Epidermal melanocyte (primary cell): ENCODE results near the gene POLR2B.
A peak's percentile ranks its signal among the peaks of the same experiment; 100 is the strongest.
"Not testable (repeated sequence)": the region's sequence is repeated elsewhere in the genome, so short reads cannot be mapped to it uniquely, and the experiment has no call there.

ENCODE experiments used
- DNase-seq: peaks from one replicate; pipeline ENCODE4 v3.0.0; 2011; ENCODE audit warnings: low spot score; ENCODE audit not compliant: insufficient read length

The POLR2B gene

GRCh38 chr4:57051095-57051494 is 72.4 kb downstream of the POLR2B start:
- DNase-seq = no peak

- DNase-seq = no peak
Measured at GRCh38 chr4:57051524-57051923, 72.8 kb downstream of the POLR2B start.

- no peak for DNase-seq
Measured at GRCh38 chr4:57053508-57053907, 74.8 kb downstream of the POLR2B start.

- no peak for DNase-seq
Measured at GRCh38 chr4:57055886-57056285, 77.2 kb downstream of the POLR2B start.

- no peak for DNase-seq
Measured at GRCh38 chr4:57059890-57060716, 81.4 kb downstream of the POLR2B start.

- not testable (repeated sequence) for DNase-seq
Measured at GRCh38 chr4:57060717-57061067, 82.0 kb downstream of the POLR2B start.

- DNase-seq = no peak
Measured at GRCh38 chr4:57061395-57061794, 82.7 kb downstream of the POLR2B start.

- DNase-seq = no peak
Measured at GRCh38 chr4:57063518-57063917, 84.8 kb downstream of the POLR2B start.

- no peak for DNase-seq
Measured at GRCh38 chr4:57064120-57064519, 85.4 kb downstream of the POLR2B start.

- no peak for DNase-seq
Measured at GRCh38 chr4:57064811-57065711, 86.4 kb downstream of the POLR2B start.

GRCh38 chr4:57065730-57066482 is 87.2 kb downstream of the POLR2B start:
- DNase-seq = no peak

GRCh38 chr4:57068237-57068981 is 89.7 kb downstream of the POLR2B start:
- DNase-seq = no peak

GRCh38 chr4:57070461-57070860 is 91.8 kb downstream of the POLR2B start:
- DNase-seq = no peak

GRCh38 chr4:57071326-57071725 is 92.6 kb downstream of the POLR2B start:
- no peak for DNase-seq

GRCh38 chr4:57073559-57073958 is 94.9 kb downstream of the POLR2B start:
- DNase-seq = no peak

GRCh38 chr4:57074744-57075143 is 96.0 kb downstream of the POLR2B start:
- peak; percentile 57 for DNase-seq

GRCh38 chr4:57075367-57075766 is 96.7 kb downstream of the POLR2B start:
- DNase-seq = no peak

- DNase-seq = no peak
Measured at GRCh38 chr4:57076646-57077045, 98.0 kb downstream of the POLR2B start.

- DNase-seq = no peak
Measured at GRCh38 chr4:57077550-57078343, 99.1 kb downstream of the POLR2B start.
